IMR-90 (cell line): Measurements from ENCODE around the gene SOX1.

Experiments used
- CEBPB ChIP-seq: IDR thresholded peaks from 2 replicates; pipeline ENCODE4 v1.6.1; 2012; ENCODE audit warnings: low read depth, low read length, improper control_type of control experiment
- CHD1 ChIP-seq: IDR thresholded peaks from 2 replicates; pipeline ENCODE4 v1.6.1; 2012; ENCODE audit warnings: low read depth, low read length, improper control_type of control experiment
- CTCF ChIP-seq: conservative IDR thresholded peaks from 2 replicates; pipeline ENCODE4 v1.5.1; 2012; ENCODE audit warnings: mild to moderate bottlenecking, low read depth, low read length, improper control_type of control experiment
- MAFK ChIP-seq: IDR thresholded peaks from 2 replicates; pipeline ENCODE4 v1.6.1; 2012; ENCODE audit warnings: low read depth, low read length, improper control_type of control experiment
- MAZ ChIP-seq: IDR thresholded peaks from 2 replicates; pipeline ENCODE4 v1.6.1; 2012; ENCODE audit warnings: low read depth, mild to moderate bottlenecking, low read length, improper control_type of control experiment, moderate library complexity, borderline replicate concordance
- MXI1 ChIP-seq: IDR thresholded peaks from 2 replicates; pipeline ENCODE4 v1.6.1; 2012; ENCODE audit warnings: low read depth, mild to moderate bottlenecking, low read length, moderate library complexity, borderline replicate concordance
- RFX5 ChIP-seq: IDR thresholded peaks from 2 replicates; pipeline ENCODE4 v1.8.0; 2012; ENCODE audit warnings: low read depth, mild to moderate bottlenecking, low read length, moderate library complexity
- USF2 ChIP-seq: fragments of 150-350 bp; IDR thresholded peaks from 2 replicates; pipeline ENCODE4 v1.6.1; 2017; ENCODE audit warnings: mild to moderate bottlenecking, antibody characterized with exemption, low read length, low read depth

- TF ChIP-seq CTCF (no peak), MXI1 (no peak), MAFK (no peak), CHD1 (no peak), CEBPB (no peak), MAZ (no peak), RFX5 (no peak), USF2 (no peak)
Observed at GRCh38 chr13:112057439-112057735, 9.6 kb upstream of the SOX1 start.
